Neural cell (in vitro differentiated cells): ENCODE results near the gene MMP20. TPM values are rescaled to one million over a fixed set of nuclear protein-coding genes. Genes with fewer than 3 reads are reported as not detected.

Experiments used
- H2AFZ ChIP-seq: fragments of 200-600, 300-800 bp; sonication (generic), shearing (Covaris generic); 2 replicates; pipeline ENCODE4 v1.6.0; 2014; ENCODE audit warnings: low read depth, mild to moderate bottlenecking, antibody characterized with exemption, low read length, moderate library complexity
- H3F3A ChIP-seq: fragments of 200-600 bp; shearing (Covaris generic); 2 replicates; pipeline ENCODE4 v1.6.1; 2016; ENCODE audit warnings: mild to moderate bottlenecking, moderate library complexity, mixed read lengths, antibody characterized with exemption, low read length; ENCODE audit not compliant: insufficient read depth, poor library complexity, severe bottlenecking
- H3K27ac ChIP-seq: fragments of 200-600, 300-800 bp; sonication (generic), shearing (Covaris generic); 2 replicates; pipeline ENCODE4 v1.5.1; 2014; ENCODE audit warnings: mild to moderate bottlenecking, low read length, moderate library complexity
- H3K27me3 ChIP-seq: fragments of 300-800, 200-600 bp; sonication (generic), shearing (Covaris generic); 2 replicates; pipeline ENCODE4 v1.6.0; 2014; ENCODE audit warnings: mild to moderate bottlenecking, low read depth, low read length, moderate library complexity; ENCODE audit not compliant: insufficient read depth
- H3K36me3 ChIP-seq: fragments of 300-800, 200-600 bp; sonication (generic), shearing (Covaris generic); 2 replicates; pipeline ENCODE4 v1.5.1; 2014; ENCODE audit warnings: mild to moderate bottlenecking, antibody characterized with exemption, low read length, moderate library complexity; ENCODE audit not compliant: insufficient read depth
- H3K4me2 ChIP-seq: fragments of 300-800, 200-600 bp; sonication (generic), shearing (Covaris generic); 2 replicates; pipeline ENCODE4 v1.6.0; 2014; ENCODE audit warnings: mild to moderate bottlenecking, low read length
- H3K4me3 ChIP-seq: fragments of 300-800, 200-600 bp; sonication (generic), shearing (Covaris generic); 2 replicates; pipeline ENCODE4 v1.5.1; 2014; ENCODE audit warnings: mild to moderate bottlenecking, low read length, moderate library complexity
- H3K79me2 ChIP-seq: fragments of 200-600 bp; shearing (Covaris generic); replicated peaks from 2 replicates; pipeline ENCODE4 v1.6.0; 2014; ENCODE audit warnings: mild to moderate bottlenecking, low read length, moderate library complexity; ENCODE audit not compliant: insufficient read depth
- H3K9ac ChIP-seq: fragments of 300-800, 200-600 bp; sonication (generic), shearing (Covaris generic); 2 replicates; pipeline ENCODE4 v1.6.1; 2016; ENCODE audit warnings: mild to moderate bottlenecking, low read length, mixed read lengths
- H3K9me2 ChIP-seq: fragments of 200-600 bp; shearing (Covaris generic); 2 replicates; pipeline ENCODE4 v1.6.1; 2016; ENCODE audit warnings: mild to moderate bottlenecking, low read length, mixed read lengths; ENCODE audit not compliant: insufficient read depth
- H3K9me3 ChIP-seq: fragments of 200-600, 300-800 bp; sonication (generic), shearing (Covaris generic); 2 replicates; pipeline ENCODE4 v1.6.1; 2016; ENCODE audit warnings: mild to moderate bottlenecking, mixed run types, low read length, moderate library complexity, mixed read lengths
- H4K20me1 ChIP-seq: fragments of 200-600 bp; shearing (Covaris generic); 2 replicates; pipeline ENCODE4 v1.6.1; 2016; ENCODE audit warnings: mild to moderate bottlenecking, mixed run types; ENCODE audit not compliant: insufficient read depth
- CTCF ChIP-seq: fragments of 450-650 bp; IDR thresholded peaks from 2 replicates; pipeline ENCODE4 v1.5.1; 2014; ENCODE audit warnings: antibody characterized with exemption, mild to moderate bottlenecking, moderate library complexity; ENCODE audit not compliant: poor library complexity, severe bottlenecking
- EP300 ChIP-seq: fragments of 450-650 bp; conservative IDR thresholded peaks from 2 replicates; pipeline ENCODE4 v1.6.1; 2014; ENCODE audit warnings: antibody characterized with exemption, mild to moderate bottlenecking, moderate library complexity; ENCODE audit not compliant: poor library complexity, severe bottlenecking
- EZH2 ChIP-seq: fragments of 200-600, 300-800 bp; shearing (Covaris generic), sonication (generic); IDR thresholded peaks from 2 replicates; pipeline ENCODE4 v1.6.1; 2014; ENCODE audit warnings: antibody characterized with exemption, low read length, borderline replicate concordance, mild to moderate bottlenecking; ENCODE audit not compliant: insufficient read depth, poor library complexity, severe bottlenecking
- MXI1 ChIP-seq: fragments of 450-650 bp; conservative IDR thresholded peaks from 2 replicates; pipeline ENCODE4 v1.6.1; 2014; ENCODE audit warnings: antibody characterized with exemption, mild to moderate bottlenecking; ENCODE audit not compliant: poor library complexity, severe bottlenecking
- POLR2AphosphoS5 ChIP-seq: IDR thresholded peaks from 2 replicates; pipeline ENCODE4 v1.6.1; 2012
- RAD21 ChIP-seq: fragments of 450-650 bp; conservative IDR thresholded peaks from 2 replicates; pipeline ENCODE4 v1.6.1; 2014; ENCODE audit warnings: antibody characterized with exemption, mild to moderate bottlenecking, moderate library complexity
- SMC3 ChIP-seq: fragments of 450-650 bp; conservative IDR thresholded peaks from 2 replicates; pipeline ENCODE4 v1.6.1; 2014; ENCODE audit warnings: antibody characterized with exemption, mild to moderate bottlenecking, moderate library complexity; ENCODE audit not compliant: poor library complexity
- TAF1 ChIP-seq: IDR thresholded peaks from 2 replicates; pipeline ENCODE4 v1.6.1; 2012; ENCODE audit warnings: low read depth
- polyA plus RNA-seq: library from polyadenylated mRNA; depleted of rRNA; stranded (reverse); fragments of >200 nt; gene quantifications from 2 replicates; pipeline ENCODE4 v1.2.3, GENCODE V29; 2014
- TF ChIP-seq, protein P1 (sequence below): IDR thresholded peaks from 2 replicates; pipeline ENCODE4 v1.6.1; 2012; ENCODE audit warnings: borderline replicate concordance

MMP20 gene
- polyA plus RNA-seq, 1 donor from 2014 or later: not detected

DNA sequence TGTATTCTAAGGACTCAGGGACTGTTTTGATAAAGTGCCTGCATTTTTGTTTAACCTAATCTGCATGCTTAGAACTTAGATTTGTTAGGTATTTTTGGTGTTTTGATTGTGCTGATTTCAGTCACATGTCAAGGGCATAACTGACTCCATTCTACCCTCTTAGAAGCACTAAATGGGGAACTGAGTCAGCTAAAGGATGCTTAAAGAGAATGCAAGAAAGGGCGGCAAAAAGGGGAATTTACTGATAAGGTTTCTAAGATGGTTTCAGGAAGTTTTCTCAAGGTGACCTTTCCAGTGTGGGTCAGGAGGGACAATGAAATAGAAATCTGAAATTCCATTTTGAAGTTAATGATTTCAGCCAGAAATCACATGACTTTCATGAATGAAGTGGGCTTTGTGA, 43.0 kb downstream of the MMP20 start:
- Histone ChIP-seq H3F3A (no peaks in the 10 kb centered on the region), H3K9me3 (no peaks in the 10 kb centered on the region), H3K9ac (no peak overlapping the region), H3K27me3 (no peaks in the 10 kb centered on the region), H3K4me2 (no peak overlapping the region), H3K27ac (no peak overlapping the region), H3K9me2 (no peaks in the 10 kb centered on the region), H3K36me3 (no peaks in the 10 kb centered on the region), H4K20me1 (no peaks in the 10 kb centered on the region), H3K79me2 (no peaks in the 10 kb centered on the region), H2AFZ (no peak overlapping the region), H3K4me3 (no peak overlapping the region)
- no peak for TF ChIP-seq MXI1
- TF ChIP-seq, protein P1, sequence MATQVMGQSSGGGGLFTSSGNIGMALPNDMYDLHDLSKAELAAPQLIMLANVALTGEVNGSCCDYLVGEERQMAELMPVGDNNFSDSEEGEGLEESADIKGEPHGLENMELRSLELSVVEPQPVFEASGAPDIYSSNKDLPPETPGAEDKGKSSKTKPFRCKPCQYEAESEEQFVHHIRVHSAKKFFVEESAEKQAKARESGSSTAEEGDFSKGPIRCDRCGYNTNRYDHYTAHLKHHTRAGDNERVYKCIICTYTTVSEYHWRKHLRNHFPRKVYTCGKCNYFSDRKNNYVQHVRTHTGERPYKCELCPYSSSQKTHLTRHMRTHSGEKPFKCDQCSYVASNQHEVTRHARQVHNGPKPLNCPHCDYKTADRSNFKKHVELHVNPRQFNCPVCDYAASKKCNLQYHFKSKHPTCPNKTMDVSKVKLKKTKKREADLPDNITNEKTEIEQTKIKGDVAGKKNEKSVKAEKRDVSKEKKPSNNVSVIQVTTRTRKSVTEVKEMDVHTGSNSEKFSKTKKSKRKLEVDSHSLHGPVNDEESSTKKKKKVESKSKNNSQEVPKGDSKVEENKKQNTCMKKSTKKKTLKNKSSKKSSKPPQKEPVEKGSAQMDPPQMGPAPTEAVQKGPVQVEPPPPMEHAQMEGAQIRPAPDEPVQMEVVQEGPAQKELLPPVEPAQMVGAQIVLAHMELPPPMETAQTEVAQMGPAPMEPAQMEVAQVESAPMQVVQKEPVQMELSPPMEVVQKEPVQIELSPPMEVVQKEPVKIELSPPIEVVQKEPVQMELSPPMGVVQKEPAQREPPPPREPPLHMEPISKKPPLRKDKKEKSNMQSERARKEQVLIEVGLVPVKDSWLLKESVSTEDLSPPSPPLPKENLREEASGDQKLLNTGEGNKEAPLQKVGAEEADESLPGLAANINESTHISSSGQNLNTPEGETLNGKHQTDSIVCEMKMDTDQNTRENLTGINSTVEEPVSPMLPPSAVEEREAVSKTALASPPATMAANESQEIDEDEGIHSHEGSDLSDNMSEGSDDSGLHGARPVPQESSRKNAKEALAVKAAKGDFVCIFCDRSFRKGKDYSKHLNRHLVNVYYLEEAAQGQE: no peak
- TF ChIP-seq SMC3: no peak
- no peak for TF ChIP-seq POLR2AphosphoS5
- no peak for TF ChIP-seq RAD21
- no peak for TF ChIP-seq CTCF
- no peak for TF ChIP-seq EZH2

DNA sequence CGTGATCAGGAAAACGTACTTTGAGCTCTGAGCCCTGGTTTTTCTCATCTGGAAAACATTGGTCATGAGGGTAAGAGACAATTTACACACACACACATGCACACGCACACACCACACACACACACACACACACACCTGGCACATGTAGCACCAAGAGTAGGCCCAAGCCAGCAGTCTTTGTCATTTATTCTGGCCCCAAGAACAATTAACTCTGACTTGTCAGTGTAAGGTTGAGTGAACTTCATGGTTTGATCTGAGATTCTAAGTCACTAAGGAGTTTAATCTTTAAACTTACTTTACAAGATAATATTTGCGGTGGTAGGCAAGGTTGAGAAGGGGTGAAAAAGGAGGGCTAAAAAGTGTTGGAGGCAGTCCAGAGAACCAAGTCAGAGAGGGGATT, 44.1 kb downstream of the MMP20 start:
- Histone ChIP-seq H3K27me3 (no peaks in the 10 kb centered on the region), H3K79me2 (no peaks in the 10 kb centered on the region), H3K9ac (no peak overlapping the region), H3F3A (no peaks in the 10 kb centered on the region), H3K36me3 (no peaks in the 10 kb centered on the region), H3K4me3 (no peak overlapping the region), H3K9me3 (no peaks in the 10 kb centered on the region), H3K9me2 (no peaks in the 10 kb centered on the region), H2AFZ (no peak overlapping the region), H3K27ac (no peak overlapping the region), H3K4me2 (no peak overlapping the region), H4K20me1 (no peaks in the 10 kb centered on the region)
- TF ChIP-seq RAD21: no peak
- TF ChIP-seq POLR2AphosphoS5: no peak
- no peak for TF ChIP-seq MXI1
- TF ChIP-seq TAF1: no peak

DNA sequence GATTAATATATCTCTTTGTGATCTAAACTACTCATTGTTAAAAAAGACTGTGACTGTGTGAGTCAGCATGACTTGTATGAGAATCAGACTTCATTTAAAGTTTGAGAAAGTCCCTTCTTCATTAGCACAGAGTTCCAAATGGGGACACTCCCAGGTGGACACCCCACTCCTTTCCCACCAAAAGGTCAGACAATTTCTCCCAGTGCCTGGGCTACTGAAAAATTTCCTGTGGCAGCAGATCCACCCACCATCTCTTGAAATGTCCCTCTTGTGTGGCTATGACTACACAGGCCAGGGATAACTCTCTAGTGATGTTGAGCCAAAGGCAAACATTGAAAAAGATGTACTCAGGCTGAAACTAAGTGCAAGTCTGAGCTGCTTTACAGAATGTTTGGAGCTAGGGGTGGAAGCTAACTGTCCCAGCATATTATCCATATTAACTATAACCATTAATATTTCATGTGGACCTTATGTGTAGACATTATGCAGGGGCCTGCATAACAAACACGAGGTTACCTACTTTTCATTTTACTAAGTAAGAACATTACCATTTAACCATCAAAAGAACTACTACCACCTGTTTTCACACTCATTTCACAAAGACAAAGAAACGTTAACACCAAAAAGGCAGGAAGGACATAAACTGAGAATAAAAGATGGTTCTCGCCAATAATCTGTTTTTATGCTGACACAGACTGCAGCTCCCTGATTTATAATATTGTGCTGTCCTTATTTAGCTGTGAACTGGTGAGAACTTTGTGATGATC, 44.8 kb downstream of the MMP20 start:
- Histone ChIP-seq H3K27me3 (no peaks in the 10 kb centered on the region), H3K9ac (no peak overlapping the region), H3K9me3 (no peaks in the 10 kb centered on the region), H3K9me2 (no peaks in the 10 kb centered on the region), H4K20me1 (no peaks in the 10 kb centered on the region), H3K36me3 (no peaks in the 10 kb centered on the region), H2AFZ (no peak overlapping the region), H3K27ac (no peak overlapping the region), H3K4me2 (no peak overlapping the region), H3F3A (no peaks in the 10 kb centered on the region), H3K79me2 (no peaks in the 10 kb centered on the region), H3K4me3 (no peak overlapping the region)
- TF ChIP-seq SMC3 (no peak), CTCF (no peak), EZH2 (no peak), MXI1 (no peak), EP300 (no peak), RAD21 (no peak)
- TF ChIP-seq, protein P1: no peak
